Upper lobe of left lung (tissue), 6 donors: Measurements from ENCODE around the gene HNRNPAB. TPM values are rescaled to one million over a fixed set of nuclear protein-coding genes. Genes with fewer than 3 reads are reported as not detected.

Experiments used
- ATAC-seq, 2 donors: fragments of 200-7000 bp; cut with Tn5 transposase; one replicate each; pipeline ENCODE4 v1.9.1; 2022; ENCODE audit warnings: mild to moderate bottlenecking in 2 of 2, moderate library complexity in 2 of 2; ENCODE audit not compliant: low FRiP score in 2 of 2
- DNase-seq, 2 donors: peaks; one replicate each; pipeline ENCODE4 v3.0.0-alpha.2; 2019 to 2020
- H3K27ac ChIP-seq, 4 donors: fragments of 200-600 bp; sonication (generic); one replicate each; pipeline ENCODE4 v1.5.1; 2016 to 2019
- H3K27me3 ChIP-seq, 4 donors: fragments of 200-600 bp; sonication (generic); one replicate each; pipeline ENCODE4 v1.5.1; 2017 to 2019
- H3K36me3 ChIP-seq, 4 donors: fragments of 200-600 bp; sonication (generic); one replicate each; pipeline ENCODE4 v1.5.1; 2016 to 2019
- H3K4me1 ChIP-seq, 4 donors: fragments of 200-600 bp; sonication (generic); one replicate each; pipeline ENCODE4 v1.5.1; 2018 to 2019
- H3K4me3 ChIP-seq, 4 donors: fragments of 200-600 bp; sonication (generic); one replicate each; pipeline ENCODE4 v1.5.1; 2017 to 2019; ENCODE audit warnings: mild to moderate bottlenecking in 2 of 4, moderate library complexity in 1 of 4
- H3K9me3 ChIP-seq, 4 donors: fragments of 200-600 bp; sonication (generic); one replicate each; pipeline ENCODE4 v1.5.1; 2018 to 2019
- CTCF ChIP-seq, 6 experiments: fragments of 450-650 bp in 4 of 6; fragments of 200-600 bp in 2 of 6; sonication (generic) in 2 of 6; IDR thresholded peaks; one replicate each; pipeline ENCODE4 v1.5.1; 2016 to 2019; ENCODE audit warnings: antibody characterized with exemption in 6 of 6
- EP300 ChIP-seq, 4 donors: sonication (generic); formaldehyde crosslinking; IDR thresholded peaks; one replicate each; pipeline ENCODE4 v1.5.1; 2017; ENCODE audit warnings: antibody characterized with exemption in 4 of 4, control low read depth in 2 of 4
- POLR2A ChIP-seq, 4 donors: fragments of 450-650 bp; IDR thresholded peaks; one replicate each; pipeline ENCODE4 v1.5.1; 2016 to 2017; ENCODE audit warnings: antibody characterized with exemption in 4 of 4, mild to moderate bottlenecking in 2 of 4
- POLR2AphosphoS5 ChIP-seq, 2 donors: sonication (generic); formaldehyde crosslinking; IDR thresholded peaks; one replicate each; pipeline ENCODE4 v1.5.1; 2017; ENCODE audit warnings: antibody characterized with exemption in 2 of 2
- WGBS, 2 donors: methylation state at CpG; one replicate each; pipeline ENCODE4 v1.1.5; 2017 to 2018; 5-methylcytosine and 5-hydroxymethylcytosine counted together
- total RNA-seq, 6 donors: library from RNA; depleted of rRNA in 4 of 6; stranded (reverse); fragments of >200 nt in 4 of 6; gene quantifications; one replicate each; pipeline versions ENCODE4 v1.1.0 to v1.2.1, GENCODE V29; 2016 to 2021
- donor health status: DM: no; HTN: no; CAD: no; lungs with moderate emphysema.
- donor health status: DM: no; HTN: yes; CAD: no; lungs with severe emphysema.

The HNRNPAB gene
- total RNA-seq = 100 to 1,000 TPM in 3 of 6 donors, 10 to 100 TPM in 3; 61.8 to 133 (median 97.7) TPM

GRCh38 chr5:178204182-178204934 lies at the start of gene HNRNPAB:
TSS of gene HNRNPAB (plus strand) at chr5:178204533. CDS start at chr5:178204838, 305 bp downstream.
- Histone ChIP-seq H3K4me1 (peaks cover 26 to 32% (median 29%) of the 10 kb centered on the region in 4 donors), H3K27me3 (no peaks in the 10 kb centered on the region), H3K36me3 (peaks cover 6 to 34% (median 28%) of the 10 kb centered on the region in 4 donors), H3K27ac (peak within 1 kb of the TSS; percentile 89 to 98 (median 94)), H3K4me3 (peak within 1 kb of the TSS; percentile 57 to 100 (median 85)), H3K9me3 (no peaks in the 10 kb centered on the region)
- peak; percentile 93 to 98 for DNase-seq
- 4% methylated on average over 16 of the region's 96 CpGs; no CpG with 5 or more reads in 1 of the 2 donors for WGBS, 2 donors
- TF ChIP-seq EP300 (IDR thresholded peaks at IDR 0.05) = peak in 1 of 4 donors; percentile 78
- peak; percentile 100 for TF ChIP-seq POLR2AphosphoS5 (IDR thresholded peaks at IDR 0.05)
- TF ChIP-seq POLR2A (IDR thresholded peaks at IDR 0.05) = peak; percentile 95 to 100 (median 98)
- peak in 2 of 6 experiments; percentile 19 to 32 for TF ChIP-seq CTCF (IDR thresholded peaks at IDR 0.05)
- ATAC-seq = peak; percentile 94 to 96

- ATAC-seq (no peak), DNase-seq (no peak)
- TF ChIP-seq EP300 (IDR thresholded peaks at IDR 0.05) (no peak), POLR2A (IDR thresholded peaks at IDR 0.05) (no peak), CTCF (IDR thresholded peaks at IDR 0.05) (no peak), POLR2AphosphoS5 (IDR thresholded peaks at IDR 0.05) (no peak)
- H3K4me3 ChIP-seq = no peak overlapping the region
- no peaks in the 10 kb centered on the region for H3K9me3 ChIP-seq
- no peaks in the 10 kb centered on the region for H3K27me3 ChIP-seq
- H3K36me3 ChIP-seq = peaks cover 1 to 13% (median 7%) of the 10 kb centered on the region in 4 donors
- peaks cover 8 to 24% (median 12%) of the 10 kb centered on the region in 4 donors for H3K4me1 ChIP-seq
- WGBS, 2 donors = 82 to 90% methylated on average over 8 of the region's 8 CpGs
- H3K27ac ChIP-seq = no peak overlapping the region
Observed at GRCh38 chr5:178155065-178155464, 49.3 kb upstream of the HNRNPAB start.

- ATAC-seq (no peak), DNase-seq (no peak)
- Histone ChIP-seq H3K36me3 (no peaks in the 10 kb centered on the region), H3K27me3 (no peaks in the 10 kb centered on the region), H3K27ac (no peak overlapping the region), H3K4me1 (peaks cover 3 to 9% (median 8%) of the 10 kb centered on the region in 4 donors), H3K9me3 (no peaks in the 10 kb centered on the region), H3K4me3 (no peak overlapping the region)
- 83 to 91% methylated on average over 5 of the region's 5 CpGs for WGBS, 2 donors
- TF ChIP-seq CTCF (IDR thresholded peaks at IDR 0.05) (no peak), POLR2AphosphoS5 (IDR thresholded peaks at IDR 0.05) (no peak), EP300 (IDR thresholded peaks at IDR 0.05) (no peak), POLR2A (IDR thresholded peaks at IDR 0.05) (no peak)
Observed at GRCh38 chr5:178160176-178160575, 44.2 kb upstream of the HNRNPAB start.

- TF ChIP-seq EP300 (IDR thresholded peaks at IDR 0.05) (no peak), POLR2A (IDR thresholded peaks at IDR 0.05) (no peak), POLR2AphosphoS5 (IDR thresholded peaks at IDR 0.05) (no peak), CTCF (IDR thresholded peaks at IDR 0.05) (no peak)
- Histone ChIP-seq H3K4me3 (no peak overlapping the region), H3K9me3 (no peaks in the 10 kb centered on the region), H3K27ac (no peak overlapping the region), H3K36me3 (no peaks in the 10 kb centered on the region), H3K27me3 (no peaks in the 10 kb centered on the region), H3K4me1 (peaks cover 3 to 9% (median 8%) of the 10 kb centered on the region in 4 donors)
- DNase-seq (no peak), ATAC-seq (no peak)
- WGBS, 2 donors = 73 to 79% methylated on average over 9 of the region's 9 CpGs
Observed at GRCh38 chr5:178162481-178162880, 41.9 kb upstream of the HNRNPAB start.
